GM15510 (cell line): ENCODE data around the gene CSMD2.

Experiments
- POLR2A ChIP-seq: IDR thresholded peaks from 3 replicates; pipeline ENCODE4 v1.6.1; 2011; ENCODE audit warnings: borderline replicate concordance; ENCODE audit not compliant: insufficient read length; ENCODE audit errors: extremely low read depth

Gene CSMD2

DNA sequence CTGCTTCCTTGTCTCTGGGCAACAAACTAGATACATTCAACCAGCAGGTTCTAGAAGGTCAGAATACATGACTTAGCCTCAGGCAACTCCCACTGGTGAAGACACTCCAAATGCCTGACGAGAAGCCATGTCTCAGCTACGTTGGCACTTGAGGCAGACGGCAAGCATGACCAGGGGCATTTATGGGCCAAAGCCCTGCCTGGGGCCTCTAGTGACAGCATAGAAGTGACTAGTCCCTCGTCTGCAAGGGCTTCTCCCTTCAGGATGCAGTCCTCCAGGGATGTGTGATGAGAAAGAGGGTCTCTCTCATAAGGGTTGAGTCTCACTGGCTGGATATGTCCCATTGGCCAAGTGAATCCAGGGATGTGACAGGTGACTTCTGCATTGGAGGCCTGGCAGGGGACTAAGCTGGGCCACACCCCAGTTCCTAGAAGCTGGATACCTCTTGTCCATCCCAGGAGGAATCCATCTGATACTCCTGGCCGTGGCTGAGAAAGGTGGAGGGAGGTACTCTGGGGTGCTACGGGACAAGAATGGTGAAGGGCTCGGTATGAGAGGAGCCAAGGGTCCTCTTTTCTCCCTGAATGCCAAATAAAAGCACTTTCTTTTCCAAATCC, 449.7 kb downstream of the CSMD2 start:
- no peak for TF ChIP-seq POLR2A

DNA sequence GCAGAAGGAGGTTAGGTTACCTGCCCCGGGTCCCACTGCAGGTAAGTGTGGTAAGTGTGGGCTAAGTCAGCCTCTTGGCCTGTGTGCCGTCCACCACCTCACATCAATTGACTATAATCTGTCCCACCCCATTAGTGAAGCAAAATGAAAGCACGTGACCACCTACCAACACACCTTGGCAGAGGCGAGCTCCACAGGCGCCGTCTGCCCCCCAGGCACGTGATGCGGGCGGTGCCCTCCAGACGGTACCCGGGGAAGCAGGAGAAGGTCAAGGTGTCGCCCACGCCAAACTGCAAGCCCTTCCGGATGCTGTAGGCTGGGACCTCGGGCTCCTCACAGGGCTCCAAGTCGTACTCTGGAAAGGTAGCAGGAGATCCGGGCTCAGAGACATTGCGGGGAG, 450.6 kb downstream of the CSMD2 start:
- no peak for TF ChIP-seq POLR2A

DNA sequence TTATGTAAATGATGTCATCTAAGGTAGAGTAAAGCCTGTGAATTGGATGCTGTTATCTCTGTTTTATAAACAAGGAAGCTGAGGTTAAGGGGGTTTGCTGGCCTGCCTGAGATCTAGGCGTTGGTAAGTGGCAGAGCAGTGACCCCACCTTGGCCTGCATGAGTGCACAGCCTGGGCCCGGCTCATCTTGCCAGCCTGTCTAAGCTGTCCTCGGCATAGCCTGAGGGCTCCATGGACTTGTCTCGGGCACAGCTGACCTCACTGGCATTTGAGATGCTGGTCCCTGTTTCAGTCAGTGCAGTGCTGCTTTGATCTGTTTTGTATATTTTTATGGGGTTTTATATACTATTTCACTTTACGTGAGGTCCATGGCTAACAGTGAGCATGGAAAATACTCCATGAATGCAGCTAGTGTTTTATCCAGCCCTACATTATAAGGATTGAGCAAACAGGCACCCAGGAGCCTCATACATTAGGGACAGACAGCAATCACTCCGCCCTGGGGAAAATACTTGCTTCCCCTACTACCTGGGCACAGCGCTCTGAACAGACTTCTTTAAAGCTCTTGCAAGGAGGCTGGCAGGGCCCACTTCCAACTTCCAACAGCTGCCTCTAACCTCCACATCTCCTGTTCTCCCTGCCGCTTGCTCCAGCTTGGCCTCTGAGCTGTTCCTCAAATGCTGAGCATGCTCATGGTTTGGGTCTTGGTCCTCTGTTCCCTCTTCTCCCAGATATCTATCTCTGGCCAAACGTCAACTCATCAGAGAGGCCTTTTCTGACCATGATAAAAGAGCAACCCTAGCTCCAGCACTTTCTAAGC, 451.8 kb downstream of the CSMD2 start:
- TF ChIP-seq POLR2A: no peak

- no peak for TF ChIP-seq POLR2A
These were observed 452.8 kb downstream of the CSMD2 start for GRCh38 chr1:33712186-33712585.

DNA sequence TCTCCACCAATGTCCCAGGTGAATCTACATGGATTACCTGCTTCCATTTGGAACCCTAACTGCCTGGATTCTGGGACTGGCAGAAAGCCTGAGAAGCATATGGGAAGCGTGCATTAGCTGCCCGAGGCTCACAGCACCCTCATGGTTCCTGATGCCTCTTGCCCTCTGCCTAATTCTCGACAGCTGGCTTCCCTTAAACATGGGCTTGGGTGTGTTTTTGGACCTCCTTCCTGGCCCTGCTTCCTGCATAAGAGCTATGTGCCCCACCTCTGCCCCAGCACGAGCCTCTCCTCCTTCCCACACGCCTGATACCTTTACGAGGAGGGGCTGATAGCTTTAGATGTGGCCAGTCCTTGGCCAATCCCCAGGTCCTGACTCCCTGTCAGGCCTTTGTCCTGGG, 453.5 kb downstream of the CSMD2 start:
- no peak for TF ChIP-seq POLR2A

DNA sequence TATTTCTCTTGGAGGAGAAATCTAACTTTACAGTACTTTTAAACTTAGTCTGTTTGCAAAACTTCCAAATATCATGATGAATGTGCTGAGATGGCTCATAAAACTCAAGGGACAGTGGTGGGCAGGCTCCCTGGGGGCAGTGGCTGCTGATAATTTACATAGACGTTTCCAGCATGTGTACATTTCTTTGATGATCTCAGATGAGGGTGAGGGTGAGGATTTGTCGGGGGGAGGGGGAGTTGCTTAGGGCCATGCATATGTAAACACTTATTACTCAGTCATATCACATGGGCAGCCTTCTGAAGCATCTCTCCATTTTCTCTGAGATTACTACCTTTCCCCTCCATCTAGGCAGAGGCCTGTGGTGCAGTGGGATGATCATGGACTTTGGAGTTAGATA, 454.1 kb downstream of the CSMD2 start:
- TF ChIP-seq POLR2A: no peak

DNA sequence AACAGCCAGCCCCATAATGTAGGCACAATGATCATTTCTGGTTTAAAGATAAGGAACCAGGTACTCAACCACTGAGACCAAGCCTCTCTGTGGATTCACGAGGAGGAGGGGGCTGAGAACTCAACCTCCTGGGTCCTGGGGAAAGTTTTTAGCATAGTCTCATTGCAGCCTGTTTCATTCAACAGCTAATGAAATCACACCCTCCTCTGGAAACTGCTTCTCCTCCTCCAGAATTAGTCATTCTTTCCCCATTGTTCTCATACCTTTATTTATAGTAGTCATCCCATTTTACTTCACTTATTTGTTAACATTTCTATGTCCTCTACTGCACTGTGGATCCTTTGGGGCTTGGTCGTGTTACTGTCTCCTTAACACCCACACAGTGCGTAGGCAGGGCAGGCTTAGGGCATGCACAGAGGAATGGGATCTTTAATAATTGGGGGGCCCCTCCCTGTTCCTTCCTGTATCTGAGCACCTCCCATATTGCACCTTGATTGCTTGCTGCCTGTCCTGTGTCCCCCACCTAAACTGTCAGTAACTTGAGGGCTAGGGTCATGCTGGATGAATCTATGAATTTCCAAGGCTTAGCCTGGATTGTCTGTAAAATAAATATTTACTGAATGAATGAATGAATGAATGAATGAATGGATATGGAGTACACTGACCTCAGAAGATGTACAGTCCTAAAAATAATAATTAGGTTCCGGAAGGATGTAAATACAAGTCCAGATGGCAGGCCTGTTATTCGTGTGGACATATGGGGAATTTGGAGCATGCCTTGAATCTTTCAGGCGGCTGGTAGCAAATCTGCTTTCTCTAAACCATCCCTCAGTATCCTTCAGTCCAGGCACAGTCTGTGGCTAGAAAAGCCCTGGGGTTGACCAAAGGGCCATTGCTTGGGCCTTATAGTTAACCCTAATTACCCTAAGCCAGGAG, 455.0 kb downstream of the CSMD2 start:
- TF ChIP-seq POLR2A: no peak

DNA sequence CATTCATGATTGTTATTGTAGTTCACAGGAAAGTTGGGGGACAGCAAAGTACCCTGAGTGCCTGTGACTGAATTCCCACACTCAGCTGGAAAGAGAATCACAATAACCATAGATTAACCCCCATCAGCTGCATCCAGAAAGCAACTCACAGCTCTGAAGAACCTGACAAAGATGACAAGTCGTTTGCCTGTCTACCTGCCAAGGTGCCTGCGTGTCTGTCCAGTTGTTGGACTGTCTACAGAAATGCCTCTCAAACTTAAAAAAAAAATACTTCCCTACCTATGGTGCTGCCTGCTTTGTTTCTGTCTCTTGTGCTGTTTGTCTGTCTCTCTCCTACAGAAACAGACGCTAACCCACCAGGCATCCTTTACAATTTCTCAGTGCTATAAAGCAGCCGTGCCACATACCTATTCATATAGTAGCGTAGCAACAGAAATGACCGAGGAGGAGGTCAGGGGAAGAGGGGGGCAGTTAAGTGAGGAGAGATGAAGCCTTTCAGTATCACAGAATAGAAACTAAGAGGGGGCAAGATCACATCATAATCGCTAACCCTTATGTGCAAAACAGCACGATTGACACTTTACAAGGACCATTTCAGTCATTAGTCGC, 455.8 kb downstream of the CSMD2 start:
- TF ChIP-seq POLR2A: no peak

DNA sequence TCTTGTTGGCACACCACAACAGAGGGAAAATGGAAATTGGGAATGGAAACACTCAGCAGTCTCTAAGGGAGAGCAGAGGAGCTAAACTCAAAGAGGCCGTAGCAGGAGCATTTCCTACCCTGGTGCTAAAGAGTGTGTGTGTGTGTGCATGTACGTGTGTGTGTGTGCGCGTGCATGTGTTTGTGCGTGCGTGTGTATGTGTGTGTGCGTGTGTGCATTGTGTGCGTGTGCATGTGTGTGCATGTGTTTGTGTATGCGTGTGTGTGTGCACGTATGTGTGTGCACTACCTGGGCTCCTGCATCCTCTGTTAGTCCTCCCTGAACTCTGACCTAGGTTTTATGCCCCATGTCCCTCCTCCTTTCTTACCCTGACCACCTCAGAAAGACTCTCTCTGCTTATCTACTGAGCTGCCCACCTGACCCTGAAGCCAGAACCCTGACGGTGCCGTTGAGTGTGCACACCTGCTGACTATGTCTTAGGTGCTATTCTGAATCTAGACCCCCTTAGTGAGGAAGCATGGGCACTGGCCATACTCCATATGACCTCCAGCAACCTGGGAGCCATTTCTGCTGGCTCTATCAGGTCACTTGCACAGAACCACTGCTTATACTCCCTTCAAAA, 458.3 kb downstream of the CSMD2 start:
- TF ChIP-seq POLR2A: no peak

GRCh38 chr1:33703464-33703863, 461.6 kb downstream of the CSMD2 start:
- TF ChIP-seq POLR2A: no peak

- no peak for TF ChIP-seq POLR2A
These were observed 466.5 kb downstream of the CSMD2 start for GRCh38 chr1:33698361-33699035.

GRCh38 chr1:33697816-33698215, 467.2 kb downstream of the CSMD2 start:
- TF ChIP-seq POLR2A: no peak

DNA sequence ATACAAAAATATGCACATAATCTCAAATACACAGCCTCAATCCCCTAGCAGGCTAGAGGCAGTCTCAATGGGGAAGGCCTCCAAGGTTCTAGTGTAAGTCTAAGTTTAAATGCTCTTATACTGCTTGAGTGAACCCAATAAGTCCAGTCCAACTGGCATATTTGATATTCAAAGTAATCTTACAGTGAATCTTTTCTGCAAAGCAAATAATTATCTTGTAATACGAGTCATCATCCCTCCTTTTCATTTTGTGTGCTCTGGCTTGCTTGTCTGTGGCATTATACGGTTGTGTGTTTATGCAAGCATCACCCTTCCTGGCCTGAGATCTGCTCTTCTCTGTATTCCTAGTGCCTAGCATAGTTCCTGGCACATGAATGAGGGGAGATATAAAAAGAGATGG, 468.1 kb downstream of the CSMD2 start:
- no peak for TF ChIP-seq POLR2A

GRCh38 chr1:33696311-33696710, 468.7 kb downstream of the CSMD2 start:
- TF ChIP-seq POLR2A: no peak
